BJ (cell line): ENCODE results near the gene UBE3C. TPM values are rescaled to one million over a fixed set of nuclear protein-coding genes. Genes with fewer than 3 reads are reported as not detected.
"Not testable (repeated sequence)": the region's sequence is repeated elsewhere in the genome, so short reads cannot be mapped to it uniquely, and the experiment has no call there.

Experiments used
- CTCF ChIA-PET: fragments of 350-600 bp; formaldehyde crosslinking; extraction: SDS; loops from one replicate; lab custom pipeline; 2021; ENCODE audit warnings: antibody characterized with exemption, inconsistent platforms; lab: Yijun Ruan, JAX
- POLR2A ChIA-PET: fragments of 300-600 bp; sonication (Branson Sonifier 250); formaldehyde crosslinking; extraction: SDS; loops from one replicate; lab custom pipeline; 2021; ENCODE audit warnings: antibody characterized with exemption; lab: Charles Lee
- DNase-seq: peaks from one replicate; pipeline ENCODE4 v3.0.0-alpha.2; 2011; ENCODE audit warnings: low read depth
- H3K27me3 ChIP-seq: 2 replicates; pipeline ENCODE4 v1.6.0; 2011; ENCODE audit warnings: low read length; ENCODE audit not compliant: control insufficient read depth, insufficient read depth
- H3K36me3 ChIP-seq: 2 replicates; pipeline ENCODE4 v1.5.1; 2011; ENCODE audit warnings: low read length; ENCODE audit not compliant: control insufficient read depth, insufficient read depth
- H3K4me3 ChIP-seq: 2 replicates; pipeline ENCODE4 v1.5.1; 2011; ENCODE audit warnings: low read depth, mild to moderate bottlenecking, control low read depth, low read length
- CTCF ChIP-seq: IDR thresholded peaks from 2 replicates; pipeline ENCODE4 v1.5.1; 2011; ENCODE audit warnings: low read depth, mild to moderate bottlenecking, control low read depth, inconsistent platforms, low read length, moderate library complexity; ENCODE audit not compliant: insufficient read depth
- polyA plus RNA-seq: library from polyadenylated mRNA; depleted of rRNA; stranded (reverse); fragments of >200 nt; gene quantifications from 2 replicates; pipeline ENCODE4 v1.2.3, GENCODE V29; 2011

UBE3C gene
- polyA plus RNA-seq, 1 experiment = 50.0 TPM

GRCh38 chr7:157155959-157156358 is 17.2 kb downstream of the UBE3C start:
- Histone ChIP-seq H3K27me3 (no peaks in the 10 kb centered on the region), H3K36me3 (no peaks in the 10 kb centered on the region), H3K4me3 (no peak overlapping the region)
- CTCF ChIA-PET = interaction anchor here (1.0 to 1.4 kb wide), 2 partner anchors 11 to 118 kb away, joined by 3 to 4 read pairs; no protein-coding TSS in a partner anchor
- no peak for DNase-seq
- POLR2A ChIA-PET = no interaction called here
- TF ChIP-seq CTCF = no peak

DNA sequence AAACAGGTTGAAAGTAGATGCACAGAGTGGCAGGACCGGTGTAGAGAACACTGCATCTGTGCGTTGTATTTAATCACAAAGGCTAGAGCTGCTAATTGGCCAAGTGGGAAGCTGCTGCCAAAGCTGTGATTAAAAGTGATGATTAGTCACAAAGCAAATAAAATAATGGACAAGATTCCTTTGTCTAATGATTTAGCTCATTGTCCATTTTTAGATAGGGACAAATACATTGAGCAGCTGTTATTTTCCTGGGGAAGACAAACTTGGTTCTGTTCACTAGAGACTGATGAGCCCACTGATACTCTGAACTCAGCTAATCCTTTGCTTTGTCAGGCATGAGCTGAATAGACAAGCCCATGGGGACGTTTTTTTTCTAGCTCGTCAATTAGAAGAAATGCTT is 19.7 kb downstream of the UBE3C start:
- no peak for DNase-seq
- Histone ChIP-seq H3K4me3 (no peak overlapping the region), H3K36me3 (no peaks in the 10 kb centered on the region), H3K27me3 (no peaks in the 10 kb centered on the region)
- no peak for TF ChIP-seq CTCF
- ChIA-PET POLR2A (no interaction called here), CTCF (interaction anchor here (0.6 kb wide), 1 partner anchor 249 kb away, joined by 3 read pairs; no protein-coding TSS in a partner anchor)

DNA sequence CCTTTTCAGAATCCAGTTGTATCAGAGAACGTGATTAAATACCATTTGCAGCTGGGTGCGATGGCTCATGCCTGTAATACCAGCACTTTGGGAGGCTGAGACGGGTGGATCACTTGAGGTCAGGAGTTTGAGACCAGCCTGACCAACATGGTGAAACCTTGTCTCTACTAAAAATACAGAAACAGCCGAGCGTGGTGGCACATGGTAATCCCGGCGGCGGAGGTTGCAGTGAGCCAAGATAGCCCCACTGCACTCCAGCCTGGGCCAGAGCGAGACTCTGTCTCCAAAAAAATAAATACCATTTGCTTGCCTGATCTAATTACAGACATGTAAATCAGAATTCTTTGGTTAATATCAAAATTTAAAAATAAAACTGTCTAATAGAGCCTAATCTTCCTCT is 20.8 kb downstream of the UBE3C start:
- CTCF ChIA-PET, H3K36me3 ChIP-seq, POLR2A ChIA-PET, H3K4me3 ChIP-seq, H3K27me3 ChIP-seq, DNase-seq: not testable (repeated sequence)

GRCh38 chr7:157160433-157160832 is 21.7 kb downstream of the UBE3C start:
- POLR2A ChIA-PET = no interaction called here
- H3K4me3 ChIP-seq = no peak overlapping the region
- H3K36me3 ChIP-seq = no peaks in the 10 kb centered on the region
- TF ChIP-seq CTCF = no peak
- no peaks in the 10 kb centered on the region for H3K27me3 ChIP-seq
- CTCF ChIA-PET = no interaction called here
- no peak for DNase-seq

DNA sequence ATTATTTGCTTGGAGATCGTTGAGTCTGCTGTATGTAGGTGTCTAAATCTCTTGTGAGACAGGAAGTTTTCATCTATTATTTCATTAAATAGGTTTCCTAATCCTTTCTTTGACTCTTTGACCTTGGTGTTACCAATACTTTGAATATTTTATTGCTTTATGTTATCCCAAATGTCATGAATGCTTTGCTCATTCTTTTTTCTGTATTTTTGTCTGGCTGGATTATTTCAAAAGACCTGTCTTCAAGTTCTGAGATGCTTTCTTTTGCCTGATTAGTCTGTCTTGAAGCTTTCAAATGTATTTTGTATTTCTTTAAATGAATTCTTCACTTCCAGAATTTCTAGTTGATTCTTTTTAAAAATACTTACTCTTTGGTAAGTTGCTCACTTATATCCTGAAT is 27.3 kb downstream of the UBE3C start:
- no peak for TF ChIP-seq CTCF
- ChIA-PET CTCF (no interaction called here), POLR2A (no interaction called here)
- no peak for DNase-seq
- Histone ChIP-seq H3K27me3 (no peaks in the 10 kb centered on the region), H3K36me3 (peaks cover 3% of the 10 kb centered on the region), H3K4me3 (no peak overlapping the region)

DNA sequence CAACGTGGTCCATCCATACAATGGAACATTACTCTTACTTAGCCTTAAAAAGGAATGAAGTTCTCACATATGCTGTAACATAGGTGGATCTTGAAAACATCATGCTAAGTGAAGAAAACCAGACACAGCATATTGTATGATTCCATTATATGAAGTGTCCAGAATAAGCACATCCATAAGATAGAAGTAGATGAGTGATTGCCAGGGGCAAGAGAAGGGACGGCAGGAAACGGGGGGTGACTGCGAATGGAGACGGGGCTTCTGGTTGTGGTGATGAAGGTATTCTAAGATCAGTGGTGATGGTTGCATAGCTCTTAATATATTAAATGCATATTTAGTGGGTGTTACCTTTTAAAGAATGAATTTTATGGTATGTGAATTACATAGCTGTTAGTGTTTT is 29.8 kb downstream of the UBE3C start:
- Histone ChIP-seq H3K36me3 (peaks cover 5% of the 10 kb centered on the region), H3K27me3 (no peaks in the 10 kb centered on the region), H3K4me3 (no peak overlapping the region)
- DNase-seq = no peak
- ChIA-PET POLR2A (no interaction called here), CTCF (interaction anchor here (0.6 kb wide), 1 partner anchor 275 kb away, joined by 3 read pairs; the partner anchor contains the start of gene LMBR1)
- TF ChIP-seq CTCF = no peak
